SK-N-SH treated with all-trans-retinoic acid at 6 μM for 48 hours (cell line): ENCODE results near the gene OCIAD2.

Source experiments
- ATAC-seq: fragments of 200-7000 bp; cut with Tn5 transposase; 3 replicates; pipeline ENCODE4 v1.9.1; 2020; ENCODE audit warnings: mild to moderate bottlenecking, moderate library complexity
- ARNTL ChIP-seq: fragments of 450-650 bp; formaldehyde crosslinking; IDR thresholded peaks from 2 replicates; pipeline ENCODE4 v1.5.0; 2020; ENCODE audit warnings: low read depth, mild to moderate bottlenecking, moderate library complexity, borderline replicate concordance
- BACH2 ChIP-seq: fragments of 250-450 bp; sonication (Bioruptor Pico); IDR thresholded peaks from 2 replicates; pipeline ENCODE4 v1.9.0; 2021; ENCODE audit warnings: mild to moderate bottlenecking, borderline replicate concordance
- CREB5 ChIP-seq: fragments of 250-450 bp; sonication (Bioruptor Pico); IDR thresholded peaks from 2 replicates; pipeline ENCODE4 v1.5.1; 2020; ENCODE audit warnings: low read depth, mild to moderate bottlenecking, moderate library complexity
- CSDC2 ChIP-seq: fragments of 250-450 bp; sonication (Bioruptor Pico); IDR thresholded peaks from 2 replicates; pipeline ENCODE4 v1.5.0; 2020; ENCODE audit warnings: mild to moderate bottlenecking, moderate library complexity
- CSRNP3 ChIP-seq: fragments of 250-450 bp; sonication (Bioruptor Pico); IDR thresholded peaks from 2 replicates; pipeline ENCODE4 v1.5.1; 2021; ENCODE audit warnings: mild to moderate bottlenecking, moderate library complexity
- ESRRG ChIP-seq: fragments of 250-450 bp; sonication (Bioruptor Pico); IDR thresholded peaks from 2 replicates; pipeline ENCODE4 v1.6.1; 2021; ENCODE audit warnings: mild to moderate bottlenecking
- ISL1 ChIP-seq: fragments of 250-450 bp; sonication (Bioruptor Pico); IDR thresholded peaks from 2 replicates; pipeline ENCODE4 v2.1.2; 2022; ENCODE audit warnings: mild to moderate bottlenecking, moderate library complexity
- OSR1 ChIP-seq: fragments of 250-450 bp; sonication (Bioruptor Pico); IDR thresholded peaks from 2 replicates; pipeline ENCODE4 v1.8.0; 2022; ENCODE audit warnings: moderate library complexity, mild to moderate bottlenecking, inconsistent platforms
- PATZ1 ChIP-seq: fragments of 250-450 bp; sonication (Bioruptor Pico); IDR thresholded peaks from 2 replicates; pipeline ENCODE4 v1.8.0; 2020; ENCODE audit warnings: mild to moderate bottlenecking, moderate library complexity, borderline replicate concordance
- POU6F1 ChIP-seq: fragments of 250-450 bp; sonication (Bioruptor Pico); IDR thresholded peaks from 2 replicates; pipeline ENCODE4 v1.8.0; 2021; ENCODE audit warnings: low read depth, mild to moderate bottlenecking, moderate library complexity, borderline replicate concordance
- PPARA ChIP-seq: fragments of 250-450 bp; sonication (Bioruptor Pico); IDR thresholded peaks from 2 replicates; pipeline ENCODE4 v1.5.0; 2020; ENCODE audit warnings: mild to moderate bottlenecking, borderline replicate concordance
- RARB ChIP-seq: fragments of 250-450 bp; sonication (Bioruptor Pico); IDR thresholded peaks from 2 replicates; pipeline ENCODE4 v1.8.0; 2021; ENCODE audit warnings: mild to moderate bottlenecking, moderate library complexity
- SNAI2 ChIP-seq: fragments of 250-450 bp; sonication (Bioruptor Pico); IDR thresholded peaks from 2 replicates; pipeline ENCODE4 v1.5.0; 2020; ENCODE audit warnings: mild to moderate bottlenecking, moderate library complexity
- TCF4 ChIP-seq: fragments of 250-450 bp; sonication (Bioruptor Pico); IDR thresholded peaks from 2 replicates; pipeline ENCODE4 v1.8.0; 2021; ENCODE audit warnings: mild to moderate bottlenecking, moderate library complexity, borderline replicate concordance
- TOX ChIP-seq: fragments of 250-450 bp; sonication (Bioruptor Pico); IDR thresholded peaks from 2 replicates; pipeline ENCODE4 v1.8.0; 2021; ENCODE audit warnings: mild to moderate bottlenecking, moderate library complexity, borderline replicate concordance
- TSHZ2 ChIP-seq: fragments of 250-450 bp; sonication (Bioruptor Pico); IDR thresholded peaks from 2 replicates; pipeline ENCODE4 v1.5.0; 2020; ENCODE audit warnings: mild to moderate bottlenecking, moderate library complexity
- ZC3H10 ChIP-seq: fragments of 250-450 bp; sonication (Bioruptor Pico); IDR thresholded peaks from 2 replicates; pipeline ENCODE4 v1.5.1; 2021; ENCODE audit warnings: mild to moderate bottlenecking, moderate library complexity
- ZFP3 ChIP-seq: fragments of 250-450 bp; sonication (Bioruptor Pico); IDR thresholded peaks from 2 replicates; pipeline ENCODE4 v1.5.0; 2020; ENCODE audit warnings: mild to moderate bottlenecking, moderate library complexity
- ZNF565 ChIP-seq: fragments of 450-650 bp; formaldehyde crosslinking; conservative IDR thresholded peaks from 2 replicates; pipeline ENCODE4 v1.5.0; 2020; ENCODE audit warnings: low read depth, mild to moderate bottlenecking, moderate library complexity
- ZNF70 ChIP-seq: fragments of 450-650 bp; formaldehyde crosslinking; IDR thresholded peaks from 2 replicates; pipeline ENCODE4 v1.5.0; 2020; ENCODE audit warnings: mild to moderate bottlenecking, moderate library complexity
- ZNF8 ChIP-seq: fragments of 450-650 bp; formaldehyde crosslinking; IDR thresholded peaks from 2 replicates; pipeline ENCODE4 v1.5.0; 2020; ENCODE audit warnings: mild to moderate bottlenecking, moderate library complexity

Gene OCIAD2

GRCh38 chr4:48937033-48937432 is 30.5 kb upstream of the OCIAD2 start:
- no peak for ATAC-seq
- no peak for TF ChIP-seq ZFP3 (CRISPR knock-in tag)
- no peak for TF ChIP-seq BACH2 (CRISPR knock-in tag)
- TF ChIP-seq CSDC2 (CRISPR knock-in tag), result no peak
- no peak for TF ChIP-seq ESRRG (CRISPR knock-in tag)
- TF ChIP-seq ZC3H10 (CRISPR knock-in tag), result no peak
- no peak for TF ChIP-seq ZNF70
- no peak for TF ChIP-seq CREB5 (CRISPR knock-in tag)
- TF ChIP-seq ISL1 (CRISPR knock-in tag), result no peak
- TF ChIP-seq CSRNP3 (CRISPR knock-in tag), result no peak
- TF ChIP-seq TSHZ2 (CRISPR knock-in tag), result no peak
- TF ChIP-seq POU6F1 (CRISPR knock-in tag), result no peak
- TF ChIP-seq RARB (CRISPR knock-in tag), result no peak
- TF ChIP-seq PPARA (CRISPR knock-in tag), result no peak
- TF ChIP-seq ARNTL (CRISPR knock-in tag), result no peak
- TF ChIP-seq TOX, result no peak
- no peak for TF ChIP-seq OSR1 (CRISPR knock-in tag)
- no peak for TF ChIP-seq ZNF8 (CRISPR knock-in tag)
- TF ChIP-seq SNAI2 (CRISPR knock-in tag), result no peak
- TF ChIP-seq PATZ1 (CRISPR knock-in tag), result no peak
- no peak for TF ChIP-seq TCF4 (CRISPR knock-in tag)

- ATAC-seq, result peak; percentile 79
- TF ChIP-seq TCF4 (CRISPR knock-in tag), result no peak
- no peak for TF ChIP-seq ZC3H10 (CRISPR knock-in tag)
- TF ChIP-seq ARNTL (CRISPR knock-in tag), result no peak
- TF ChIP-seq RARB (CRISPR knock-in tag), result no peak
- TF ChIP-seq TSHZ2 (CRISPR knock-in tag), result no peak
- TF ChIP-seq ZNF8 (CRISPR knock-in tag), result no peak
- TF ChIP-seq BACH2 (CRISPR knock-in tag), result no peak
- no peak for TF ChIP-seq ZFP3 (CRISPR knock-in tag)
- TF ChIP-seq ZNF565 (CRISPR knock-in tag), result no peak
These were observed 24.9 kb upstream of the OCIAD2 start for GRCh38 chr4:48931459-48931858.
